MM.1S (cell line): ENCODE data around the gene CERS6.

Experiments used
- CTCF ChIP-seq: fragments of 300-600 bp; sonication (generic); IDR thresholded peaks from 2 replicates; pipeline ENCODE4 v1.5.1; 2016; ENCODE audit warnings: antibody characterized with exemption, low read length, mixed read lengths
- EZH2 ChIP-seq: fragments of 300-600 bp; sonication (generic); optimal IDR thresholded peaks from 2 replicates; pipeline ENCODE3; 2017; ENCODE audit warnings: low read depth, mild to moderate bottlenecking, antibody characterized with exemption, low read length, mixed read lengths
- EZH2phosphoT487 ChIP-seq: fragments of 300-600 bp; sonication (generic); IDR thresholded peaks from 2 replicates; pipeline ENCODE4 v1.6.1; 2018; ENCODE audit warnings: antibody characterized with exemption, low read length

- no peak for TF ChIP-seq CTCF
- TF ChIP-seq EZH2 = no peak
- no peak for TF ChIP-seq EZH2phosphoT487
Observed at GRCh38 chr2:168703926-168704325, 247.9 kb downstream of the CERS6 start.
